ENCODE results near the gene BTNL2.
A peak's percentile ranks its signal among the peaks of the same experiment; 100 is the strongest.

BTNL2 gene

GRCh38 chr6:32415521-32416019 lies 8.6 kb upstream of the BTNL2 start:
- peak; percentile 57 for DNase-seq (ENCODE audit: low spot score)

DNA sequence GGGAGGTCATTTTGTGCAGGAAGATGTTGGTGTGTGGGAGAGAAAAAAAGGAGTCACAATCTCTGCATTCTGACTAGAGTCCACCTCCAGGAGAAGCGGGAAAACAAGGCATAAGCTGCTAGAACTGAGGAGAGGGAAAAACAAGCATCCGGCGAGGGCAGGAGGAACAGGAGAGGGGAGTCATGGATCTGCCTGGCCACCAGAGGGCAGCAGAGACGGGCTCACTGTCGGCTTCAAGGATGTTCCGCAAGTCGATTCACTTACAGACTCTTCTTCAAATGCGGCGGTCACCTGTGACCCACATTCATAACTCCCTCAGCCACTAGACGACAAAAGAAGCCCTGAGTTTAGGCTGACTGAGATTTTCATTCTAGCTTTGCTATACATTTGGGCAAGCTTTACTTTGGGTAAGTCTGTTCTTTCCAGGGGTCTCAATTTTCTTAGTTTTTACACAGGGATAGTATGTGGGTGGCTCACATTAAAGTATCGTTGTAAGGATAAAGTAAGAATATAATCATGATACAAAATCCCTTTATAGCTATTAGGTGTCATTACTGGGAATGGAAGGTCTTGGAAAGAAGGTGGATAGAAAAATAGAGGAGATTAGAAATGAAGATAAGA lies 6.6 kb upstream of the BTNL2 start:
- DNase-seq (ENCODE audit: low spot score) = peak; percentile 76

- DNase-seq (ENCODE audit: low spot score) = no peak
These were observed 4.8 kb upstream of the BTNL2 start for GRCh38 chr6:32411566-32412327.

- no peak for DNase-seq (ENCODE audit: low spot score)
These were observed 3.9 kb upstream of the BTNL2 start for GRCh38 chr6:32410906-32411305.

- DNase-seq (ENCODE audit: low spot score) = no peak
These were observed 784 bp downstream of the BTNL2 start for GRCh38 chr6:32406197-32406596.

DNA sequence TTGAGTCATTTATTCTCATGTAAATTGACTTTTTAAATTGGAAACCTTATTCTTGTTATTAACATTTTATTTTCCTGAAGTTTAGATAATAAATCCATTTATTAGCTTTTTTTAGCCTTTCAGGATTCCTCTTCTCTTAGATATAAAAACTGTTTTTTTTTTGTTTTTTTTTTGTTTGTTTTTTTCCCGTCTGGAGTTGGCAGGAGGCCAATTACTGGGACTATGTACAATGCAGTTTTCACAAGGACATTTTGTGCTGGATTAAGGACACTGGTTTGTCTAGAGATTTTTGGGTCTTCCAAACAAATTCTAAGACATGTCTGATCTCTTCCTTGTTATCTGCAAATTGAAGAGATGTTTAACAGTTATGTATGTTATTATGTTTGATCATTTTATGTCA lies 1.3 kb downstream of the BTNL2 start:
- DNase-seq (ENCODE audit: low spot score) = no peak

- DNase-seq (ENCODE audit: low spot score) = peak; percentile 35
These were observed 4.2 kb downstream of the BTNL2 start for GRCh38 chr6:32402812-32403211.

DNA sequence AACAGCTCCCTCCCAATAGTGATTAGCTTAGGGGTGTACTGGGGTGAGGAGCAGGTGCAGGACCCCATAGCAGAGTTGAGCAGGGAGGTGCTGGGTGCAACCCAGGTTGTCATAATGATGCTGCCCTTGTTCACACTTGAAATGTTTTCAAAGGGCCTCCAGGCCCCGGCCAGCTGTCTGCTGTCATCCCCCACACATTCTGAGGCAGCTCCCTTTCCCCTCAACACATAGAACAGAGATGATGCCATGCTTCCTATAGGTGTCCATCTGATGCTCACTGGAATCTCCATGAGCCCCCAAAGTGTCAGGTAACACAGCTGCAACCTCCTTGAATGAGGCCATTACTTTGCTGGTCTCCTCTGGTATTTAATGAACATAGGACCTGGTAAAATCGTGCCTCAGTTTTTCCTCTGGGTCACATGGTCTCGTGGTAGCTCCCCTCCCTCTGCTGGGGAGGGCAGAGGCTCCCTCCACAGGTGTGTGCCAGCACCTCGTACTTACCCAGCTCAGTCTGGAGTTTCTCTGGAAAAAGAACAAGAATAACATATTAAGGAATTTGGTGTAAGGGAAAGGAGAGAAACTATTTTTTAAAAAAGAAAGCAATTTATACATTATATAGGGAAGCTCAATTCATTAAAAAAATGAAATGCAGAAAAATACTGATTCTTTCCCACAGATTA lies 5.6 kb downstream of the BTNL2 start:
- DNase-seq (ENCODE audit: low spot score) = no peak

- DNase-seq (ENCODE audit: low spot score) = no peak
These were observed 9.6 kb downstream of the BTNL2 start for GRCh38 chr6:32397252-32397920.

DNA sequence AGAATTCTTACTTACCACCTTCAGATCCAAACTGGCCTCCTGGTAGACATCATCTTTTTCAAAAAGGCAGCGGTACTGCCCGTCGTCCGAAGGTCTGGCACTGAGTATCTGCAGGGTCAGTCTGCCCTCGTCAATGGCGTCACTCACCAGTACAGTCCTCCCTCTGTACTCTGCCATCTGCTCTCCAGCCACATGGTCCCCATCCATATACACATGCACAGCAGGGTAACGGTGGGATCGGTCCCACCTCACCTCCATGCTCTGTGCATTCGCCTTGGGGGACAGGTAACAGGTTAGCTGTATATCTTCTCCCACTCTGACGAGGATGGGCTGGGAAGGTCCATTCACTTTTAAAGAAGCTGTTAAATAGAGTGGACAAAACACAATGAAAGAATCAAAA lies 11.0 kb downstream of the BTNL2 start:
- DNase-seq (ENCODE audit: low spot score) = no peak

DNA sequence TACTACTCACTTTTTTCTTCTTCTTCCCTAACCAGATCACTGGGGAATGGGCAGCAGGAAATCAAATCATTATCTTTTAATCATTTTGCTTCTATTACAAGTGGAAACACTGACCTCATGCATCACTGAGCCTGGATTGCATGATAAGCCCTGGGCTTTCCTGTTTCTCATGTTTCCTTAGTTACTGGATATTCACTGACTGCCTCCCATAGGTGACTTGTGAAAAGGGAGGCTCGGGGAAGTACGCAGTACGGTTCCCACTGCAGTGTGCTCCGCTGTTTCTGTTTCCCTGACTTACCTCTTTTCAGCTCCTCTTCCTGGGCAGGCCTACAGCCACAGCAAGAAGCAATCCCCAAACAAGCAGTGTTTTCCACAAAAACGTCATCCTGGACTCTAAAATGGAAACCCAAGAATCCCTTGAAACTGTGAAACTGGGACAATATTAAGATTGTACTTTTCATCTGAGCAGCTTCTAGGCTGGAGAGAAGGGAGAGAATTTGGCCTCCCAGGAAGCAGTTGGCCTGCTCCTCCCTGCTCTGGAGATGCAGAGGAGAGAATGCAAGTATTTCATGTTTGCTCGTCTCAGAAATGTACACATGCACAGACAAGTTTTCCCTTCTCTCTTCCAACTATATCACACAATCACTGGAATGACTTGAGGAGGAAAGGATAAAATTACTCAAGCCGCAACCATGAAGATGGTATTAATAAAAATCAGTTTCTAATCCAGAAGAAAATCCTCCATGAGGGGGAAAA lies 13.1 kb downstream of the BTNL2 start:
- no peak for DNase-seq (ENCODE audit: low spot score)

DNA sequence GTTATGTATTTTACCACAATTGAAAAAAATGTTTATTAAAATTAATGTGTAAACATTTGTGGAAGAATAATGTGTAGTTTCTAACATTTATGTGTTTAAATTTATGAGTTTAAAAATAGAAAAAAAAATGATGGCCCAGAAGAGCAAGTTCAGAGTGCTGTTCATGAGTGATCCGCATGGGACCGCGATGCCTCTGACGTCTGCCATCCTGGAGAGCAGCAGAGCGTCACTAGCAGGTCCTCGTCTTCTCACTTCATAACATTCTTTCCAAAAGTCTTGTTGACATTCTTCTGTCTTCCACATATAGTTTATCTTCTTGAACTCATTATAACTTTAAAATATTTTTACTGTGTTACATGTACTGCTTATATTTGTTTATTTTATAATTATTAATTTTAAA lies 15.5 kb downstream of the BTNL2 start:
- no peak for DNase-seq (ENCODE audit: low spot score)

- no peak for DNase-seq (ENCODE audit: low spot score)
These were observed 19.2 kb downstream of the BTNL2 start for GRCh38 chr6:32387589-32388340.

GRCh38 chr6:32386040-32386439 lies 20.9 kb downstream of the BTNL2 start:
- no peak for DNase-seq (ENCODE audit: low spot score)

GRCh38 chr6:32382757-32383420 lies 24.1 kb downstream of the BTNL2 start:
- DNase-seq (ENCODE audit: low spot score) = no peak

- no peak for DNase-seq (ENCODE audit: low spot score)
These were observed 27.4 kb downstream of the BTNL2 start for GRCh38 chr6:32379545-32379944.

GRCh38 chr6:32375739-32376529 lies 31.0 kb downstream of the BTNL2 start:
- DNase-seq (ENCODE audit: low spot score) = no peak

GRCh38 chr6:32371803-32372202 lies 35.2 kb downstream of the BTNL2 start, which contains the start of gene TSBP1:
TSBP1 (minus strand) TSS chr6:32371903; CDS start chr6:32371706, 197 bp downstream.
- DNase-seq (ENCODE audit: low spot score) = no peak

- DNase-seq (ENCODE audit: low spot score) = no peak
These were observed 35.8 kb downstream of the BTNL2 start for GRCh38 chr6:32371229-32371628.
